ENCODE data around the gene ENOX1.
"Not testable (repeated sequence)": the region's sequence is repeated elsewhere in the genome, so short reads cannot be mapped to it uniquely, and the experiment has no call there.

Gene ENOX1

GRCh38 chr13:43354153-43354945 lies 432.4 kb downstream of the ENOX1 start:
- no peak for DNase-seq (ENCODE audit: low read depth)

DNA sequence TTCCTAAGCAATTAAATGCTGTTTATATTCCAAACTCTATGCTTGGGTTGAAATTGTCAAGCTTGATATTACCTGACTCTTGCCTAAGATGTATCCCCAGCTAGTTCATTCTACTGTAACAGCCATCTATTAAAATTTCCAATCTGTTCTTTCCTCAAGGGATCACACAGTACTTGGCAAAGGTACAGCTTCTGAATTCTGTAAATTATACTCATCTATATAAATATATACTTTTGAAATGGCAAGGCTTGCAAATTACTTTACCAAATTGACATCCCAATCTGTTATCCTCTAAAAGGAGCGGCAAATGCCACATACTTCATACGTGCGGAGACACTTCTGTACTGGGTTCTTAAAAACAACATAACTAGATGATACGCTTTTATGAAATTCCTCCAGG lies 433.1 kb downstream of the ENOX1 start:
- no peak for DNase-seq (ENCODE audit: low read depth)

GRCh38 chr13:43351612-43352011 lies 435.2 kb downstream of the ENOX1 start:
- DNase-seq (ENCODE audit: low read depth): not testable (repeated sequence)

DNA sequence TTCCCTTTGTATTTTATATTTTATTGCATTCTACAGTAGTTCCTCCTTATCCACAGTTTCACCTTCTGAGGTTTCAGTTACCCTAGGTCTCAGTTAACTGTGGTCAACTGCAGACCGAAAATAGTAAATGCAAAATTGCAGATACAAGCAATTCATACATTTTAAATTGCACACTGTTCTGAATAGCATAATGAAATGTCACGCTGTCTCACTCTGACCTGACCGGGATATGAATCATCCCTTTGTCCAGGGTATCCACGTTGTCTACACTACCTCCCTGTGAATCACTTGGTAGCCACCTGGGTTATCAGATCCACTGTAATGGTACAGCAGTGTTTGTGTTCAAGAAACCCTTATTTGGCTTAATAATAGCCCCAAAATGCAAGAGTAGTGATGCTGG lies 438.4 kb downstream of the ENOX1 start:
- no peak for DNase-seq (ENCODE audit: low read depth)

DNA sequence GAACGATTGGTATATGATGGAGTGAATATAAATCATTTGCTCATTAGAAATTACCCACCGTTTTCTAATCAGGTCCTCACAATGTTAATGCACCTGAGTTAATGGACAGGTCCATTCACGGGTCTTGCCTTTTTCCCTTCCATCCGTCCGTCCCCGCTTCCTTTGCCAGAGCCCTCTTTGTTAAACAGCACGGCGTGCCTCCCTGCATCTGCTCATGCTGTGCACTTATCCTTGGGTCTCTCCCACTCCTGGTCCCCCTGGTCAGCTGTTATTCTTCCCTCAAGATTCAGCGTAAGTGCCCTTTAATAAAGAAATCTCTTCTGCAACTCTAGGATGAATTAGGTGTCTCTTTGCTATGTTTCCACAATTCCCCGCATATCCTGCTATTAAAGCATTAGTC lies 438.9 kb downstream of the ENOX1 start:
- DNase-seq (ENCODE audit: low read depth): no peak

DNA sequence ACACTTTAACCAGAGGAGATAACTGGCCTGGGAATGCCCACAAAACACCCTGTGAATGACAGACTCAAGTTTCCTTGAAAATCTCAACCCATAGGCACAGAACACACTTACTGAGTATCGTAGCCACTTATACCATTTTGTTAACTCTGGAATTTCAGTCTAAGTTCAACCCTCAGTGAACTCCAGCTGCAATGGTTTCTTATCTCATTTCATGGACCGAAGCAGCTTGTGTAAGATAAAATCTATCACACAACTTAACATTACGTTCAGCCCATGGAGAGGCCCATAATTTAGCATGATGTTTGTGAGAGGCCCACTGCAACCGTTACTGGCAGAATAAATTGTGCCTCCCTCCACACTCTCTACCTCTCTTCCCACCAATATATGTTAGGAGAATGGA lies 440.3 kb downstream of the ENOX1 start:
- no peak for DNase-seq (ENCODE audit: low read depth)

DNA sequence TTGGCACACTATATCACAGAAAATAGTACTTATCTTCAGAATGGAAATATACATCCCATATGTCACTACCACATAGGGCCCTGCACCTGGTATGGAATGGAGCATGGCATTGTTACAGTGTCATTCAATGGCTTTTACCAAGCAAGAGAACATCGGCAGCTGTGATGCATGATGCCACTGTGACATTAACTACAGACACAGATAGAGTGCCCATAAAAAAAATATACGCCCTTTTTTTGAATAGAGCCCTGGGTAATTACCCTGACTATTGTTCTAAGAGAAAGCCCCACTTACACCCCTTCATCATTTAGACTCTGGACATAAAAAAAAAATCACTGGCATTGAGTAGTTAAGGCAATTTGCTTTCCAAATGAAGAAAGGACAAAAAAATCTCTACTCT lies 443.1 kb downstream of the ENOX1 start:
- DNase-seq (ENCODE audit: low read depth): no peak

DNA sequence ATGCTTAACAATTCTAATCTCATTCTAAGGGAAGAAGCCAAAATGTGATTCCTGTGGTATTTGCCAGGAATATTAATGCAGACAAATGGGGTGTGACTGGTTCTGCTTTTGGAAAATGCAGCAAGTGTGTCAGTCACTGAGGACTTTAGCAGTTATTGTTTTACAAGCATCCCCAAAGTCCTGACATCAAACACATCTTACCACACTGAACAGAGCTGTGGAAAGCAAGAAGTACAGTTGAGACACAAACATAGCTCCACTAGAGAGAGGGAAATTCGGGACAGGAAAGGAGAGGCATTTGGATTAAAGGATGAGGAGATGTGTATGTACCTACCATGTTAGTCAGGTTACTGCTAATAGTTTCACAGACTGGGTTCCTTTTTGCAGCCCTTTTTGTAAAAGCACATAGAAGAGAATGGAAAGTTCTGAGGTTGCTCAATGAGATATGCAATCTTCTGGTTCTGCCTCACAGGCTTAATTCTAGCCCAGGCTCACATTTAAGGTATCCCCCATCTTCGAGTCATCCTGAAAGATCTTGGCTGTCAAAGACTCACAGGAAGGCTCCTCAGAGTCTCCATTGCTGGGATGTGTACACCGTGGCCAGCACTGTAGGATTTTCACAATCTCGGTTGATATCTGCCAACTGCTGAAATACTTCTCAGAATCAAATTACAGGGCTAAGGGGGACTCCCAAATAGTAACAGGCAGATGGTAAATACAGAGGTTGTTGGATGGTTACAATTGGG lies 446.8 kb downstream of the ENOX1 start:
- no peak for DNase-seq (ENCODE audit: low read depth)

- no peak for DNase-seq (ENCODE audit: low read depth)
Measured at GRCh38 chr13:43339145-43339804, 447.5 kb downstream of the ENOX1 start.

GRCh38 chr13:43335764-43336163 lies 451.0 kb downstream of the ENOX1 start:
- no peak for DNase-seq (ENCODE audit: low read depth)

- no peak for DNase-seq (ENCODE audit: low read depth)
Measured at GRCh38 chr13:43333176-43333575, 453.6 kb downstream of the ENOX1 start.

DNA sequence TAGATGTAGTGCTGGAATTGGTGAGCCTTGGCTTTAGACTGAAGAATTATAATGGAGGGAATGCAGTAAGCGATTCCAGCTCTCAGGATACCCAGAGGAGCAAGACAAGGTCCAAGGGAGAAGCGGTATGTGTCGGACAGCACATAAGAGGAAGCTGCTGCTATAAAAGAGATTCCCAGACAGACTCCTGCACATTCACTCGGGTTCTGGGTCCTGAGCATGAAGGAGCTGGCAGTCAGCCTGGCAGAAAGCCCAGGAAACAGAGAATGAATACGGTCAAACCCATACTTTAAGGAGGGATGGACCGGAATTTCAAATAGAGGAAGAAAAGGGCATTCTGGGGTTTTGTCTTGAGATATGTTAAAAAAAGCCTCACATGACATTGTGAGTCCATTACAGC lies 455.1 kb downstream of the ENOX1 start:
- no peak for DNase-seq (ENCODE audit: low read depth)

GRCh38 chr13:43329702-43330101 lies 457.1 kb downstream of the ENOX1 start:
- DNase-seq (ENCODE audit: low read depth): no peak

DNA sequence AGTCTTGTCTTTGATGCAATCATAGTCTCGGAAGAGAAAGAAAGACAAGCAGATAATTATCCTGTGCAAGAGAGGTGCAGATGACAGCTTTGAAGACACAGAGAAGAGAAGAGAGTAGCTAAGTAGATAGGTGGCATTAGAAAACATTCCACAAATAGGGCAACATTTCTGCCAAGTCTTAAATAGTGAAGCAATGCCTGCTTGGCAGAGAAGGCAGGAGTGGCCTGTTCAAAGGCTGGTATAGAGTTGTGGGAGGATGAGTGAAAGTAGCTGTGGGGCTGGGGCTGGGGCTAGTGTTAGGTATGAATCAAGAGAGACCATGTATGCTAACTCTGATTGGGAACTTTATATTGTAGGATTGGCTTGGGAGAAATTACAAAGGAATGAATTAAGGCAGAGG lies 457.9 kb downstream of the ENOX1 start:
- DNase-seq (ENCODE audit: low read depth): no peak

DNA sequence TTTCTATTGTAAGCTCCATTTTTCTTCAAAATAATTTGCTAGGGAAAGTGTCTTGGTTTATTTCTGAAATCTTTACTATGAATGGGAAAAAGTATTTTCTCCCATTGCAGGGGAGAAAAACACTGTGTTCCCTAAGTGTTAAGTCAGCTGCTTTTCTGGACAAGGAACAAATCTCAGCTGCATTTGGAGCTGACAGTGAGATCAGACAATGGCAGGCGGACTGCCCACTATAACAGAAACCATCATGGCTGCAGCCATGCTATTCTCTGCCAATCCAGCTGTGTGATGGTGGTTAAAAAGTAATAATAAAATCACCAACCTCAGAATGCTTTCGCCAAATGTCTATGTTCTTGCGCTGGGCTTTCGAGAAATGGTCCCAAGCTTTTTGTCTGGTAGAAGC lies 460.7 kb downstream of the ENOX1 start:
- no peak for DNase-seq (ENCODE audit: low read depth)

DNA sequence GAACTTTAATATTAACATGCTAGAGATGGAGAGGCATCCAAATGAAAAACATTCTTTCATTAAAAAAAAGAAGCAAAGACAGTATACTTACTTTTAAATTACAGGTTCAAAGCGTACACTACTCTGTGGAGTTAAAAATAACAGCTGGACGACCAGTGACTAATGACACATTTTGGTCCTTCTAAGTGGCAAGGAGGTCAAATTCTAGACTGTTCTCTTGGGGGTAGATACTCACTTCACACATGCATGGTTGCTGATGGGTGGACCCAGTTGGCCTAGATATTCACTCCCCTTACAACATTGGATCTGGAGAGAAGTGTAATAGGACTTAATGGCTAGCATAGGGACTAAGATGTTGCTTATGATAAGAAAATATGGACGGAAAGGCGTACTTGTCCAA lies 461.1 kb downstream of the ENOX1 start:
- no peak for DNase-seq (ENCODE audit: low read depth)

GRCh38 chr13:43324129-43324528 lies 462.6 kb downstream of the ENOX1 start:
- no peak for DNase-seq (ENCODE audit: low read depth)

- no peak for DNase-seq (ENCODE audit: low read depth)
Measured at GRCh38 chr13:43319617-43320444, 466.9 kb downstream of the ENOX1 start.

DNA sequence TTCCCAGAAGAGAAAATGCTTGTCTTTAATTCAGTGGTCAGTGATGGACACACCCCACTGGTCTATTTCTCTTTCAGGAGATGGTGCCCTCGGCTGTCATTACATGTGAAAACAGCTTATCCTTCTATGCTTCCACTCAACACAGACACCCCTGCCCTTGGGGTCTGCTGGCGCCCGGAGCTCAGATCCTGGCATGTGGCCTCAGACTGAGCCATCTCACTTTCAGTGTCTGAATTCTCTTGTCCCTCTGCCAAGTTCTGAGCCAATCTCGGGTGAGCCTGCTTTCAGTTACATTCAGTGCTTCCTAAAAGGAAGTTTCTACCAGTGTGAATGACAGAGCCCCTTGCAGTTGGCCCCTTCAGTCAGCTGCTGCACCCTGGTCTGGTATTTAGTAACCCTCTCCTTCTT lies 469.8 kb downstream of the ENOX1 start:
- no peak for DNase-seq (ENCODE audit: low read depth)

DNA sequence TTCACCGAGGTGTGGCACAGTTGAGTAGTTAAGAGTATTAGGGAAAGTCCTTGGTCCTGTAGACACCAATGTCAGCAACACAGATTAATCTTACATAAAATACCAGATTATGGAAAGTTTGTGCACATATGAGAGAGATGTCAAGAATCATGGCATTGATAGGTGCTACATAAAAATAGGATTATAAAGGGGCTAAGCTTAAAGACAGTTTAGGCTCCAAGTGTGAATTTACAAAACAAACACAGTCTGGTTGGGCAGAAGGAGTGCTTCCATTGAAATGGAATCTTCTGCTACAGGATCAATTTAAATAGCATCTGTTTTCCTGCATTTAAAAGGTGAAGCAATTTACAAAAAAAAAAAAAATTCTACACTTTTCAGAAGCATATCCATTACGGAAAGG lies 470.5 kb downstream of the ENOX1 start:
- DNase-seq (ENCODE audit: low read depth): no peak

DNA sequence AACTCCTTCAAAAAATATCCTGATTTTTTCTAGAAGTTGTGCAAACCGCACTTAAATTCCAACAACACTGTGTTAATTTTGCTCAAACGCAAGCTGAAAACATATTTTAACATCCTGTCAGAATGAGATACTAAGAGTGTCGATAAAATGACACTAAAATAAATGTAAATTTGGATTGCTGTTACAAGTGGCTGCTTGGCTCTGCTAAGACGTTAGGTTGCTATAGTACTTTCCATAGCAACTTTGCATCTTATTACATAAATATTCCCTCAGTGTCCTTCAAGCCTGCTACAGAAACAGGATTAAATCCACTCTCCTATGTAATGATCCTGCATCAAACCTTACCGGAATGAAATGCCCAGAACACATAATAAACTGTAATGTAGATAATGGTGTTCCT lies 471.2 kb downstream of the ENOX1 start:
- no peak for DNase-seq (ENCODE audit: low read depth)

DNA sequence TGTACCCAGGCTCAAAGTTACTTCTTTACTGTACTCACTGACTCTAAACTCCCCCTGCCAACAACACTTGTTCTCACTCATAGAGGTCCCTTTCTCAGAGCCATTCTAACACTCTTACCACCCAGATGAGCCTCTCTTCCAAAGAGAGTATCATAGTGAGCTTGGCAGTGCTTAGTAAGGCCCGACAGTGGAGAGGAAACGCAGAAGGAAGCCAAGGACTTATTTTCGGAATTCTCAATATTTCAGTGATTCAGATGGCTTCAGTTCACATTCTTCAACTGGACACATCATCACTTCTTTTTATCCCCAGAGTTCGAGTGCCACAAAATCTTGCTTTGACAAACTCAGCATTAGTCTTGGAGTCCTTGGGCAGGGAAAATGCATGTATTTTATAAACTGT lies 477.5 kb downstream of the ENOX1 start:
- DNase-seq (ENCODE audit: low read depth): no peak
